ENCODE results near the gene RAP1B. TPM values are rescaled to one million over a fixed set of nuclear protein-coding genes. Genes with fewer than 3 reads are reported as not detected.

The RAP1B gene
- total and polyA plus RNA-seq, 3 donors from 2014 or later: 133 to 200 (median 190) TPM

GRCh38 chr12:68622250-68622649 lies 11.6 kb downstream of the RAP1B start:
- WGBS, 2 donors: 38 to 50% methylated on average over 1 of the region's 1 CpG
- H3K27ac ChIP-seq: no peak overlapping the region
- intact Hi-C loops (cut with DNase I; ENCODE audit: low total_unique reads): no loop called here
- H3K27me3 ChIP-seq: no peaks in the 10 kb centered on the region
- H3K36me3 ChIP-seq (ENCODE audit: low read depth, missing control alignments): no peaks in the 10 kb centered on the region
- H3K4me1 ChIP-seq: peaks cover 40% of the 10 kb centered on the region
- no peaks in the 10 kb centered on the region for H3K9me3 ChIP-seq
- no peak for TF ChIP-seq CTCF (IDR thresholded peaks at IDR 0.05)
- TF ChIP-seq POLR2A (IDR thresholded peaks at IDR 0.05): no peak
- no peak for DNase-seq
- H3K4me3 ChIP-seq: no peak overlapping the region

GRCh38 chr12:68623059-68623458 lies 12.4 kb downstream of the RAP1B start:
- no peaks in the 10 kb centered on the region for H3K27me3 ChIP-seq
- intact Hi-C loops (cut with DNase I; ENCODE audit: low total_unique reads): no loop called here
- H3K27ac ChIP-seq: no peak overlapping the region
- H3K36me3 ChIP-seq (ENCODE audit: low read depth, missing control alignments): no peaks in the 10 kb centered on the region
- no peak for DNase-seq
- TF ChIP-seq POLR2A (IDR thresholded peaks at IDR 0.05) (no peak), CTCF (IDR thresholded peaks at IDR 0.05) (no peak)
- no peak overlapping the region for H3K4me3 ChIP-seq
- peaks cover 36% of the 10 kb centered on the region for H3K4me1 ChIP-seq
- H3K9me3 ChIP-seq: no peaks in the 10 kb centered on the region

- Histone ChIP-seq H3K9me3 (no peaks in the 10 kb centered on the region), H3K4me3 (no peak overlapping the region), H3K27ac (peak overlapping the region in 1 of 2 donors; percentile 6), H3K36me3 (ENCODE audit: low read depth, missing control alignments) (no peaks in the 10 kb centered on the region), H3K4me1 (peaks cover 36% of the 10 kb centered on the region), H3K27me3 (no peaks in the 10 kb centered on the region)
- no peak for TF ChIP-seq POLR2A (IDR thresholded peaks at IDR 0.05)
- no peak for TF ChIP-seq CTCF (IDR thresholded peaks at IDR 0.05)
- no peak for DNase-seq
- intact Hi-C loops (cut with DNase I; ENCODE audit: low total_unique reads): no loop called here
- 86 to 100% methylated on average over 1 of the region's 1 CpG for WGBS, 2 donors
These were observed 13.3 kb downstream of the RAP1B start for GRCh38 chr12:68623984-68624383.

- Histone ChIP-seq H3K9me3 (no peaks in the 10 kb centered on the region), H3K27me3 (no peaks in the 10 kb centered on the region), H3K27ac (peak overlapping the region in 1 of 2 donors; percentile 6), H3K36me3 (ENCODE audit: low read depth, missing control alignments) (no peaks in the 10 kb centered on the region), H3K4me1 (peaks cover 36% of the 10 kb centered on the region), H3K4me3 (no peak overlapping the region)
- 92 to 93% methylated on average over 2 of the region's 2 CpGs for WGBS, 2 donors
- intact Hi-C loops (cut with DNase I; ENCODE audit: low total_unique reads): no loop called here
- no peak for DNase-seq
- TF ChIP-seq POLR2A (IDR thresholded peaks at IDR 0.05): no peak
- TF ChIP-seq CTCF (IDR thresholded peaks at IDR 0.05): no peak
These were observed 14.2 kb downstream of the RAP1B start for GRCh38 chr12:68624933-68625332.

- Histone ChIP-seq H3K9me3 (no peaks in the 10 kb centered on the region), H3K4me1 (peaks cover 14% of the 10 kb centered on the region), H3K36me3 (ENCODE audit: low read depth, missing control alignments) (no peaks in the 10 kb centered on the region), H3K4me3 (no peak overlapping the region), H3K27me3 (no peaks in the 10 kb centered on the region), H3K27ac (no peak overlapping the region)
- WGBS, 2 donors: 90 to 96% methylated on average over 3 of the region's 3 CpGs
- DNase-seq: no peak
- intact Hi-C loops (cut with DNase I; ENCODE audit: low total_unique reads): no loop called here
- TF ChIP-seq CTCF (IDR thresholded peaks at IDR 0.05): no peak
- no peak for TF ChIP-seq POLR2A (IDR thresholded peaks at IDR 0.05)
These were observed 17.1 kb downstream of the RAP1B start for GRCh38 chr12:68627673-68628319.
